ENCODE results near the gene LRRC8C. TPM values are rescaled to one million over a fixed set of nuclear protein-coding genes. Genes with fewer than 3 reads are reported as not detected.

Gene LRRC8C
- total and polyA plus RNA-seq, 2 of the 8 experiments (the other 6 are each of a cell fraction or from before 2014, with no cell fraction given) = 1.1 to 2.1 TPM

DNA sequence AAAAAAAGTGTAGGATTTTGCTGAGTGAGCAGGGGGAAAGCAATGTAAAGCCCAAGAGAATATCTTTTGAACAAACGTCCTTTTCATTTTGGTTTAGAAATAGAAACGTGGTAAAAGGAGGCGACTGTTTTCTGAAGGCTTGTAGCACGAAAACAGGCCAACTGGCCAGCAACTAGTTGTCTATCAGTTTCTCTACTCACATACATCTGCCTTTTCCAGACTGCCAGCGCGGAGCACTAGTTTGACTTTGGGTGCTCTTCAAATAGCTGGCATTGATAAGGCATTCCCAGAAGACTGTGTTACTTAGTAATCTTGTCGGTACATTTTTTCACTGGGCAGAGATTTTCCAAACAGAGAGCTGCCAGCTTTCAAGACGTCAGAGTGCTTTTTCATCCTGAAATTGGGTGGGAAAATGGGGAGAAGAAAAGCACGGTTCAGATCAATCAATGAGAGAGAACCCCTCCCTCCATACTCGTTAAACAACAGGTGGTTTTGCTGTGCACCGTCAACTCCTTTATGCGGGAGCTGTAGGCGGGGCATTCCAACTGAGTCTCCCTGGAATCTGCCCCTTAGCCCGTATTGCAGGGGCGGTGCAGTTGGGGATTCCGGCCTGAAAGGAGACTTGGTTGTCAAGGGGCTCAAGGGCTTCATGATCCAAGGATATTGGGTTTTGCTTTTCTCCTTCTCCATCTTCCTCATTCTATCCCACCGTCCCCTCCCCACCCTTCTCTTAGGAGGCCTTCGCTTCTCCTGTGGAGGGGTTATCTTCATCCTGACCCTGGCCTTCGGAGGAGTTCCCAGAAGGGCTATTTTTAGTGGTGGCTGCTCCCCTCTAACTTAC, 884 bp upstream of the LRRC8C start (continued):
- TF ChIP-seq CTBP2 (IDR thresholded peaks at IDR 0.05; ENCODE audit: borderline replicate concordance, insufficient read depth, insufficient read length, low read length) = no peak
- TF ChIP-seq, protein P1, sequence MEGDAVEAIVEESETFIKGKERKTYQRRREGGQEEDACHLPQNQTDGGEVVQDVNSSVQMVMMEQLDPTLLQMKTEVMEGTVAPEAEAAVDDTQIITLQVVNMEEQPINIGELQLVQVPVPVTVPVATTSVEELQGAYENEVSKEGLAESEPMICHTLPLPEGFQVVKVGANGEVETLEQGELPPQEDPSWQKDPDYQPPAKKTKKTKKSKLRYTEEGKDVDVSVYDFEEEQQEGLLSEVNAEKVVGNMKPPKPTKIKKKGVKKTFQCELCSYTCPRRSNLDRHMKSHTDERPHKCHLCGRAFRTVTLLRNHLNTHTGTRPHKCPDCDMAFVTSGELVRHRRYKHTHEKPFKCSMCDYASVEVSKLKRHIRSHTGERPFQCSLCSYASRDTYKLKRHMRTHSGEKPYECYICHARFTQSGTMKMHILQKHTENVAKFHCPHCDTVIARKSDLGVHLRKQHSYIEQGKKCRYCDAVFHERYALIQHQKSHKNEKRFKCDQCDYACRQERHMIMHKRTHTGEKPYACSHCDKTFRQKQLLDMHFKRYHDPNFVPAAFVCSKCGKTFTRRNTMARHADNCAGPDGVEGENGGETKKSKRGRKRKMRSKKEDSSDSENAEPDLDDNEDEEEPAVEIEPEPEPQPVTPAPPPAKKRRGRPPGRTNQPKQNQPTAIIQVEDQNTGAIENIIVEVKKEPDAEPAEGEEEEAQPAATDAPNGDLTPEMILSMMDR (IDR thresholded peaks at IDR 0.05; ENCODE audit: control extremely low read depth in 1 of 3, insufficient read depth in 1 of 3, low read depth in 1 of 3, low read length in 3 of 3) = no peak
- TF ChIP-seq POLR2A (IDR thresholded peaks at IDR 0.05; ENCODE audit: control extremely low read depth in 1 of 2, low read depth in 2 of 2, low read length in 2 of 2) = no peak
- TF ChIP-seq RAD21 (IDR thresholded peaks at IDR 0.05 in 1 of 2, conservative IDR thresholded peaks at IDR 0.05 in 1 of 2; ENCODE audit: low read depth in 2 of 2, low read length in 2 of 2) = no peak

Data from H1 (cell line).